Left kidney (tissue), 2 donors: Measurements from ENCODE around the gene PDZRN3. TPM values are rescaled to one million over a fixed set of nuclear protein-coding genes. Genes with fewer than 3 reads are reported as not detected.

Experiments used
- DNase-seq: peaks from one replicate; pipeline ENCODE4 v3.0.0-alpha.2; 2013
- polyA plus RNA-seq: library from polyadenylated mRNA; unstranded; fragments of 120-200 nt; gene quantifications from one replicate; pipeline ENCODE4 v1.2.1, GENCODE V29; 2013; ENCODE audit not compliant: insufficient read length

PDZRN3 gene
- polyA plus RNA-seq, 1 donor, result 48.5 TPM

DNA sequence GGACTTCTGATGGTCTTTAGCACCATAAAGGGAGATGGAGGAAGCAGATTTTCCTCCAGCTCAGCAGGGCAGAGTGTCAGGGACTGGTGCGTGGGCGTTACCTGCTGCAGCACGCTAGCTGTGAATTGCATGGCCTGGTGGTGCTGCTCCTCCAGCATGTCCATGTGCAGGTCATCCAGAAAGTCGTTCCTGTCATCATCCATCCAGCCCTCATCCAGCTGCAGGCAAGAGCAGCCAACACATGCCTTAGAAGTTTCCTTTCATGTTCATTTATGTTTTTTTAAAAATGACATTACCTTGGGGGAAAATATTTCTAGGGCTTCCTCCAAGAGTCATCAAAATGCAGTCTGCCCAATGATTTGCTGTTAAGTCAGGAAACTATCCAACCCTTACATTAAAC lies 239.2 kb downstream of the PDZRN3 start:
- DNase-seq, result no peak

- no peak for DNase-seq
Observed at GRCh38 chr3:73384091-73384906, 240.4 kb downstream of the PDZRN3 start.

- DNase-seq, result no peak
Observed at GRCh38 chr3:73383470-73384049, 241.2 kb downstream of the PDZRN3 start.

DNA sequence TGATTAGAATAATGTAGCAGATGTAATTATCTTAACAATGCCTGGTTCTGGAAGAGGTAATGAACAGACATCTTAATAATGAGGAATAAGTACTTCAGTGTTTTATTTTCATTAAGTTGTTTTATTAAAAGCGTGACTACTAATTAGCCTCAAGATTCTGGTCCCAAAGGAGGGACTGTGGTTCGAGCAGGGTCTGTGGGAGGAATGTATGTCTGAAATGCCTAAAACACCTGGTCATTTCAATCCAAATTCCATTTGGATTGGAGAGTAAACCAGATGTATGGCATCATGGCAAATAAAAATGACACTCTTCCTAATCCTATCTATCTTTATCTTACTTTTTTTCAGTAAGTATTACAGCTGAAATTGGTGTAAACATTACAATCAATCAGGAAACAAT lies 243.2 kb downstream of the PDZRN3 start:
- DNase-seq, result no peak

DNA sequence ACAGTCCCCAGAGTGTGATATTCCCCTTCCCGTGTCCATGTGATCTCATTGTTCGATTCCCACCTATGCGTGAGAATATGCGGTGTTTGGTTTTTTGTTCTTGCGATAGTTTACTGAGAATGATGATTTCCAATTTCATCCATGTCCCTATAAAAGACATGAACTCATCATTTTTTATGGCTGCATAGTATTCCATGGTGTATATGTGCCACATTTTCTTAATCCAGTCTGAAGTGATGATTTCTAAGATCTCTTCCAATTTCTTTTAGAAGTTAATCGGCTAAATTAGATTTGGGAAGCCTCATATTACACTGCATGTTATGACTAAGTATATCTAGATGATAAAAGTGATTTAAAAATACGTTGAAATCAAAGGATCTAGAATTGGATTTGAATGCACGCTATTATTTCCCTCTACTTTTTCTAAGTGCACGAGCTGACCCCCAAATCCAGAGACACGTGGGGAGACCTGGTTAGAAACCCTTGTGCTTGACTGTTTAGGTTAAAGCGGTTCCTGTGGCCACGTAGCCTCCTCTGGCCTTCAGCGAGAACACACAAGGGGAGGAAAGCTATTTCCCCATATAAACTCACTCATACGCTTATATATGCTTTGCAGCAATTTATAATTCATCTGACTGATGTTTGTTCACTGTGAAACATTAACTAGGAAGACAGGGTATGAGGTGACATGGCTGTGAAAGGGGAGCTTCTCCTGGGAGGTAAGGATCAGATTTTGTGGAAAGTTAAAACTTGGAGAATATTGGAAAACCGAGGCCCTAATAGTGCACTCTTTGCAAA lies 243.8 kb downstream of the PDZRN3 start:
- DNase-seq, result no peak

DNA sequence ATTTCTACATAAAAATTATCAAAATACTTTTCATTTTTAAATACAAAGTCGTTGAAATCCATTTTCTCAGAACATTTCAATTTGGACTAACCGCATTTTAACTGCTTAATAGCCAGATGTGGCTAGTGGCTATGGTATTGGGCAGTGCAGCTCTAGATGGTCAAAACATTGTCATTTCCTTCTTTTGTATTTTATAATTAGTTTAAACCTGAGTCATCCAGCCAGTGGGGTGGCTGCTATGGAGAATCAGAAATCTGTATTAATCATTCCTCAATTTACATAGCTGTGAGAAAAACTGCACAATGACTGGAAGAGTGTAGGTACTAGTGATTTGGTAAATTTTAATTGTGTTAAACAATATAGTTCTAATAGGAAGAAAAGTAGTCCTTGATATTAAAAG lies 245.3 kb downstream of the PDZRN3 start:
- no peak for DNase-seq

DNA sequence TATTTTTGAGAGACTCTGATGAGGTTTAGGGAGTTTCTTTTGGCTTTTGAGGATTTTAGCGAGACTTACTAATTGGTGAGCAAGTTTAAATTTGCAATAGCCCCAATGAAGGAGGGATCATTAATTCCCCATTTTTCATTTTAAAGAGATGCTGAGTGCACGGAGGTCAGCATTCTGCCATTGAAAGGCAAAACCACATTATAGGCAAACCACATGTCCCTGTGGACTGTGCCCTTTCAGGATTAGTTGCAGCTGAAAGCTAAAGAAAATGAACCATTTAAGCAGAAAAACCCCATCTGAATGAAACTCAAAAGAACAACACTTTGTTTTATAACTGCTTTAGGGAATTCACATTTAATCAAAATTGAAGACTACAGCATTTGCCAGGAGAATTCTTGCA lies 246.5 kb downstream of the PDZRN3 start:
- DNase-seq, result no peak

DNA sequence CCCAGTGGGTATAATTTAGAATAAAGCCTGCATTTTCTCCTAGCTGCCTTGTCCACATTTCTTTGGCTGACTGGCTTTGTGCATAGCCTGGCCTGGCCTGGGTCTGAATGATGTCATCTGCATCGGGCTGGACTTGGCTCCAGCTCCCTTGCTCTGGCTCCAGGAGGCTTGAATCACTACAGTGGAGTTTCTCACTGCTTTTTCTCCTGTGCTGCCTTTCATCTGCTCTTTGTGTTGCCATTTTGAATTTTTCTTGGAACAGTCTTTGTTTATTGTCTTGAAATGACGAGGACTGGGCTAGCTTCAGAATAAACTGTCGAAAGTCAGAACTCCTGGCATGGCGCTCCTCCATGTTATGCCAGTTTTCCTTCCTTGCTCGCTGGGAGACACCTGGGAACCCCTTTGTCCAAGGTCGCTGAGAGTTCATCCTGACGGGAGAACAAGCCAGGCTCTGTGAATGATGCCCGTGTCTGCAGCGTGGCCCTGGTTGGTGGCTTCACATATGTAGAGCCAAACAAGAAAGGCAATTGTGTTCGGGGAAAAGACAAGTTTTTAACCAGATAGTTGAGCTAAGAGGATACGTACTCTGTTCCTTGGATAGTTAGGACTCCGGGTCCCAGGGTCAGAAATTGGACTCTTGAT lies 258.9 kb downstream of the PDZRN3 start:
- no peak for DNase-seq

- DNase-seq, result no peak
Observed at GRCh38 chr3:73364517-73364916, 260.2 kb downstream of the PDZRN3 start.

DNA sequence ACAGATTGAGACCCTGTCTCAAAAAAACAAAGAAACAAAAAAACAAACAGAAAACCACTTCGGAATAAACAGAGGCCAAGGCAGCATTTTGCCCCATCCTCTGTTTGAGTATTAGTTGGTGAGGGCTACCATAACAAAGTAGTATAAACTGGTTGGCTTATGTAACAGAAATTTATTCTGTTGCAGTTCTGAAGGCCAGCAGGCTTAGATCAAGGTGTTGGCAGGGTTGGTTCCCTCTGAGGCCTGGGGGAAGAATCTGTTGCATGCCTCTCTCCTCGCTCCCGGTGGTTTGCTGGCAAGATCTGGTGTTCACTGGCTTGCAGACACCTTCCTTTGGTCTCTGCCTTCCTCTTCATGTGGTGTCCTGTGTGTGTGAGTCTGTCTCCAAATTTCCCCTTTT lies 261.6 kb downstream of the PDZRN3 start:
- no peak for DNase-seq

DNA sequence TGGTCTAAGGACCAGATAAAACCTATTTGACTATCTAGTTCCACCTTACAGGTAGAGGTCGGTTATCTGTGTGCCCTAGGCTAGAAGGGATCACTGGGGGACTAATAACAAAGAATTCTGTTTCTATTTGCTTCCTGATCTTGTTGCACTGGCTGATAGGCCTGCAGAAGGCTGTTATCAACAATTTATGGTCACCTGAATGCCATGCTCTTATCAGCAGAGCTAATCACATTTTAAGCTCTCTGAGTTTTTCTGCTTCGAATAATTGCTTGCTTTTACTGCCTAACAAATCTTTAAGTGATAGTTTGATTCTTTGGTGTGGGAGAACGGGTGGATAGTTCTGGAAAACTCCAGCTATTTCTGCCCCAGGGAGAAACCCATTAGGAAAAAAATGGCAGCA lies 263.1 kb downstream of the PDZRN3 start:
- DNase-seq, result no peak

DNA sequence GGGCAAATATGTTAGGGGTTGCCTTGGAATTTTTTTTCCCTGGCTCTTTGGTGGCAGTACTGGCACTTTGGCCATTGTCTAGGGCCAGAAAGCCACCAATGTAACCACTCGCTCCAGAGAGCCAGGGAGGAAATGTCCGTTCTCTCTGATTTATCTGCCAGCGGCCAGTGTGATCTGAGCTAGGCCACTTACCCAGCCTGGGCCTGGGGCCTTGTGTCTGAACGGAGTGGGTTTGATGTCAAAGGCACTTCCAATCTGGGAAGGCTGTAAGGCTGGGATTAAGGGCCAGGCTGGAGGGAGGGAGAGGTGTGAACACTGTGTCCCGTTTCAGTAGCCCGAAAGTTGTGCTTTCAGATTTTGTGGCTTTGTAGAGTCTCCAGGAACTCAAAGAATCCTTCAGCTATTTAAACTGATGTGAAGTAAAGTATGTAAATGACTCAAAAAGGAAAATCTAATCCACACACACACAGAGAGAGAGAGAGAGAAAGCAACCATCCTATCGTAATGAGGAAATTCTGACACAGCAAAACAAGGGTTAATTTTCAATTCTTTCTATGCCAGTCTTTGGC lies 271.0 kb downstream of the PDZRN3 start:
- no peak for DNase-seq

DNA sequence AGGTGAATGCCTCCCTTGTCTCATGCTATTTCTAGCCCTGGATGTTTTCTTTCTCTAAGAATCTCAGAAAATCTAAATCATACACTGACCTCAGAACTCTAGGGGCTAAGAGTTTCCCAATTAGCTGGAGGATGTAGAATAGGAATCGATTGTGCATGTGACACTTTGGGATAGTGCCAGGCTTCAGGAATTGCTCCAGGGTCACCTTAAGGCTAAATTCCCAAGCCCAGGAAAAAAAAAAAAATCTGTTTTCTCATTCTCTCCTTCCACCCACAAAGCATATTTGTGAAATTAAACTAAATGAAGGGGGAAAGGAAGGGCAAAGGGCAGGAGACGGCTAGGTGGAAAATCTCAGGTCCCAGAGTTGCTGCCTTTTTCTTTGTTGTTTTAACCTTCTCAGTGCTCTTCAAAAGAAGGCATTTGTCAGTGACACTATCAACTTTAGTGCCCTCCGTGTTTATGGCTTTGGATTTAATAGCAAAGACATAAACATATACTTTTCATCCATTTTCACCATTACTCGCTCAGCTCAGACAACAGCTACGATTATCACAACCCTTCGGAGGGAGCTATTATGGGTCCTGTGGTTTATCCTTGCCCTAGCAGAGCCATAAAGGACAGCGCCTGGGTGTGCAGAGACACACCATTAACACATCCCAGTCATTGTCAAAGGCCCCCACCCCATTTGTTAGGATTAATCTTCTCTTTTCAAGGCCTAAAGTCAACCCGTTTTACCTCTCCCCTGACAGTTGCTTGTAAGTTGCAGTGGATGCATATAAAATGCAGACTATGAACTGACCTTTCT lies 271.7 kb downstream of the PDZRN3 start:
- no peak for DNase-seq

GRCh38 chr3:73351423-73352071 lies 273.2 kb downstream of the PDZRN3 start:
- DNase-seq, result peak; percentile 31

- no peak for DNase-seq
Observed at GRCh38 chr3:73350996-73351395, 273.7 kb downstream of the PDZRN3 start.

- no peak for DNase-seq
Observed at GRCh38 chr3:73349657-73350056, 275.1 kb downstream of the PDZRN3 start.

- no peak for DNase-seq
Observed at GRCh38 chr3:73342077-73342476, 282.7 kb downstream of the PDZRN3 start.

GRCh38 chr3:73341272-73341935 lies 283.3 kb downstream of the PDZRN3 start:
- DNase-seq, result no peak

- DNase-seq, result no peak
Observed at GRCh38 chr3:73332558-73332957, 292.2 kb downstream of the PDZRN3 start.
